BLaER1 (cell line): ENCODE results near the gene PTPN1.
"Not testable (repeated sequence)": the region's sequence is repeated elsewhere in the genome, so short reads cannot be mapped to it uniquely, and the experiment has no call there.

Experiments
- H3K27ac ChIP-seq: shearing (Covaris generic); formaldehyde crosslinking; 2 replicates; pipeline ENCODE4 v1.8.1; 2022
- H3K27me3 ChIP-seq: shearing (Covaris generic); formaldehyde crosslinking; 2 replicates; pipeline ENCODE4 v1.8.1; 2022
- H3K36me3 ChIP-seq: shearing (Covaris generic); formaldehyde crosslinking; 2 replicates; pipeline ENCODE4 v1.8.1; 2022
- H3K4me1 ChIP-seq: shearing (Covaris generic); formaldehyde crosslinking; 2 replicates; pipeline ENCODE4 v1.8.1; 2022
- H3K4me2 ChIP-seq: shearing (Covaris generic); formaldehyde crosslinking; 2 replicates; pipeline ENCODE4 v1.8.1; 2022
- H3K4me3 ChIP-seq: shearing (Covaris generic); formaldehyde crosslinking; 2 replicates; pipeline ENCODE4 v1.8.1; 2022
- H3K9ac ChIP-seq: shearing (Covaris generic); formaldehyde crosslinking; 2 replicates; pipeline ENCODE4 v1.8.1; 2022
- H3K9me3 ChIP-seq: shearing (Covaris generic); formaldehyde crosslinking; 2 replicates; pipeline ENCODE4 v1.8.1; 2022
- H4K20me1 ChIP-seq: shearing (Covaris generic); formaldehyde crosslinking; 2 replicates; pipeline ENCODE4 v1.8.1; 2022
- Cebpa-rat ChIP-seq: shearing (Covaris generic); IDR thresholded peaks from 2 replicates; pipeline ENCODE4 v1.8.1; 2022

Gene PTPN1

DNA sequence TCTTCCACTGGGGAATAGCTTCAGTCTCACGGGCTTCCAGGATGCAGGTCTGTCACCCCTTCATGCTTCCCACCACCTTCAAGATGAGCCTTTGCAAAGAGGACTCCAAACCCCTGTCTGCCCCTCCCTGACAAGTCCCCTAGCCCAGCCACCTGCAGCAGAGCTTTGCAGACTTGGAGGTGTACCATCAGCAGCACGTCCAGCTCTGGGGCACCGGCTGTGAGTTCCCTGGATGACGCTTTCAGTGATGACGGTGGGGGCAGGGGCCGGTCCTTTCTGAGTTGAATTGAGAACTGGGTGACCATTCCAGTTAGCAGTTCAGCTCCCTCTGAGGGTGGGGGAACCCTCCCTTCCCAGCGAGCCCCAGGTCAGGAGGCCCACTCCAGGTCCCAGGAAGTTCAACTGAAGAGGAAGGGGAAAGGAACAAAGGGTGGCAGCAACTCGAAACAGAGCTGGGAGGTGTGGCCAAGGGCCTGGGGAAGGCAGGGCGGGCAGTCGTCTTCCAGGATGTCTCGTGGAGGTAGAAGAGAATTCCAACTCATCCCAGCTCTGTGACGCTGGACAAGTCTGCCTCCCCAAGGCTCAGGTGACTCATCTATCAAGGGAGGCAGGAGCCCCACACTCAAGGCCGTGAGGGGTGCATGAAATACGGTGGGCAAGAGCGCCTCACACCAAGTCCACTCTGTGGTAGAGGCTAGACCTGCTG is 86.0 kb downstream of the PTPN1 start:
- Histone ChIP-seq H3K4me1 (peaks cover 40% of the 10 kb centered on the region), H3K36me3 (no peaks in the 10 kb centered on the region), H3K9me3 (no peaks in the 10 kb centered on the region), H3K27me3 (no peaks in the 10 kb centered on the region), H3K9ac (no peak overlapping the region), H3K4me2 (peak overlapping the region; percentile 3; the same call in 1 of the 2 replicates), H4K20me1 (no peaks in the 10 kb centered on the region), H3K4me3 (no peak overlapping the region), H3K27ac (no peak overlapping the region)
- TF ChIP-seq Cebpa-rat: no peak

DNA sequence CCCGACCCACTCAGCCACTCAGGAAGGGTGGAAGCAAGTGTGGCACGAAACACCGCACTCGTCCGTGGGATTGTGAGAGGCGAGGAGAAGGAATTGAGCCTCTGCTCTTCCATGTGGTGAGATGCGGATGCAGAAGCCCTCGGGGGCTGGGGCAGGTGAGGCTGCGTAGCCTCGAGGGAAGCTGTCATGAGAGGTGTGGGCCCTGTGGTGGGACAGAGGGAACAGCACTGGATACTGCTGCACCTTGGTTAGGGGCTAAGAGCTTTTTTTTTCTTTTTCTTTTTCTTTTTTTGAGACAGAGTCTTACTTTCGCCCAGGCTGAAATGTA is 86.5 kb downstream of the PTPN1 start:
- Histone ChIP-seq H3K27me3 (no peaks in the 10 kb centered on the region), H3K4me2 (peak overlapping the region; percentile 3; the same call in 1 of the 2 replicates), H3K9me3 (no peaks in the 10 kb centered on the region), H3K4me3 (no peak overlapping the region), H4K20me1 (no peaks in the 10 kb centered on the region), H3K4me1 (peaks cover 45% of the 10 kb centered on the region), H3K27ac (no peak overlapping the region), H3K36me3 (no peaks in the 10 kb centered on the region), H3K9ac (no peak overlapping the region)
- TF ChIP-seq Cebpa-rat: no peak

DNA sequence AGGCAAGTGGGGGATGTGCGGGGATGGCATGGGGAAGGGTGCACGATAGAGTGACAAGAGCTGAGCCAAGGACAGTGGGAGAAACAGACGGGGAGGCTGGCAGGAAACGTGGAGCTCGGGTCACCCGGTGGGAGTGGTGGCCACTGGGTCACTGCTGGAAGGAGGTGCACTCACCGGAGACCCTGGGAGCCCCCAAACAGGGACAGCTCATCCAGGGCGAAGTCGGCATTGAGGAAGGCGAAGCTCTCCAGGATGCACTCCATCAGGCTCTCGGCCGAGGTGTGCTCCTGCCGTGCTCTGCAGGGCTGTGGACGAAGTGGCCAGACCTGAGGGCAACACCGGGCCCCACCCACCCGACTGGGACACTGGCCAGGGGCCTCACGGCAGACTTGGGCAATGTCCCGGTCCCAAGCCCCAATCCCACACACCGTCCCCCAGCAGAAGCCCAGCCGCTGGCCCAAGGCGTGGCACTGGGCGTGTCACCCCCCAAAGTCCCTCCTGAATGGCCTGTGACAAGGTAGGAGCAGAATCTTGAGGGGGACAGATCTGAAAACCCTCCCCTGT is 87.3 kb downstream of the PTPN1 start:
- Histone ChIP-seq H3K4me3 (no peak overlapping the region), H3K36me3 (no peaks in the 10 kb centered on the region), H3K4me2 (no peak overlapping the region), H3K27ac (no peak overlapping the region), H4K20me1 (no peaks in the 10 kb centered on the region), H3K4me1 (peaks cover 53% of the 10 kb centered on the region), H3K9me3 (no peaks in the 10 kb centered on the region), H3K27me3 (no peaks in the 10 kb centered on the region), H3K9ac (no peak overlapping the region)
- no peak for TF ChIP-seq Cebpa-rat

DNA sequence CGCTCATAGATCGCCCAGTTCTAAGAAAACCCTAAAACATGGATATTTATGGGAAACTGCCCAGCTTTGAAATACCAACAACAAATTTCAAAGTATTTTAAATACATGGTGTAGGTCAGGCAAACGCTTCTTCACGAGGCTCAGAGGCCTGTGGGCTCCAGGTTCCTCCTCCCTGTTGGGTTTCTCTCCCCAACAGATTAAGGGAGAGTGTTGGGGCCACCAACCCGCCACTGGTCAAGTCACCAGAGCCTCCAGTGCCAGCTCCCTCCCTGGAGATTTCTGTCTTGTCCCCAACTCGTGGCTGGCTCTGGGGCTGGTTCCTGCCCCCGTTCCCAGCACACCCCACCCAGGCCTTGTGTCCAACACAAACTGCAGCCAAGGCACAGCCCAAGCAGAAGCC is 87.9 kb downstream of the PTPN1 start:
- Histone ChIP-seq H4K20me1 (no peaks in the 10 kb centered on the region), H3K9me3 (no peaks in the 10 kb centered on the region), H3K4me1 (peaks cover 59% of the 10 kb centered on the region), H3K4me2 (no peak overlapping the region), H3K36me3 (no peaks in the 10 kb centered on the region), H3K27me3 (no peaks in the 10 kb centered on the region), H3K4me3 (no peak overlapping the region), H3K9ac (no peak overlapping the region), H3K27ac (no peak overlapping the region)
- no peak for TF ChIP-seq Cebpa-rat

DNA sequence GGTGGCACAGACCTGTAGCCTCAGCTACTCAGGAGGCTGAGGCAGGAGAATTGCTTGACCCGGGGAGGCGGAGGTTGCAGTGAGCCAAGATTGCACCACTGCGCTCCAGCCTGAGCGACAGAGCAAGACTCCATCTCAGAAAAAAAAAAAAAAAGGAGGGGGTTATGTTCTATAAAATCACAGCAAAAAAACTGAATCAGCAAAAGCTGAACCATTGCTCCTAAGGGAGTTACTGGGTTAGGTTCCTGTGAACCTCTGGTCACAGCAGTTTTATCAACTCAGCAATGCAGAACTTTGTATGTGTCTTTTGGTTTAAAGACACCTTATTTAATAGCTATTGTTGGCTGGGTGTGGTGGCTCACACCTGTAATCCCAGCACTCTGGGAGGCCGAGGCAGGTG is 88.6 kb downstream of the PTPN1 start:
- not testable (repeated sequence) for H3K4me2 ChIP-seq, H3K4me3 ChIP-seq, H3K9me3 ChIP-seq

DNA sequence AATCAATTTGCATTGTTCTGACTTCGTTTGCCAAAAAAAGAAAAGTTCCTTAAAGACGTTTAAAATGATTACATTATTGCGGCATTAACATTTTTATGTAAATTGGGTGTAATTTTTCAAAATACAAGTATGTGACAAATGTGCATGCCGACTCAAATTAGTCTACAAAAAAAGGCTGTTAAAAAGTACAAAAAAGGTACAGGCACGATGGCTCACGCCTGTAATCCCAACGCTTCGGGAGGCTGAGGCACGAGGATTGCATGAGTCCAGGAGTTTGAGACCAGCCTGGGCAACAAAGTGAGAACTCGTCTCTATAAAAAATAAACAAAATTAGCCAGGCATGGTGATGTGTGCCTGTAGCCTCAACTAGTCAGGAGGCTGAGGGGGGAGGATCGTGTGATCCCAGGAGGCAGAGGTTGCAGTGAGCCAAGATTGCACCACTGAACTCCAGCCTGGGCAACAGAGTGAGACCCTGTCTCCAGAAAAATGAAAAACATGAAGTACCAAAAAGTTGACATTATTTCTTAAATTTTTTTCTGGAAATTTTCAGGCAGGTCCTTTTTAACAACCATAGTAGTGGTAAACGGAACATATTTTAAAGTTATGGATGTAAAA is 90.2 kb downstream of the PTPN1 start:
- Histone ChIP-seq H3K27ac (no peak overlapping the region), H4K20me1 (no peaks in the 10 kb centered on the region), H3K4me3 (no peak overlapping the region), H3K9ac (no peak overlapping the region), H3K4me1 (peaks cover 51% of the 10 kb centered on the region), H3K4me2 (no peak overlapping the region), H3K27me3 (no peaks in the 10 kb centered on the region), H3K9me3 (no peaks in the 10 kb centered on the region), H3K36me3 (no peaks in the 10 kb centered on the region)
- no peak for TF ChIP-seq Cebpa-rat

More for the DNA sequence above, 88.6 kb downstream of the PTPN1 start:
- H4K20me1 ChIP-seq, H3K36me3 ChIP-seq, H3K27me3 ChIP-seq, H3K27ac ChIP-seq, H3K9ac ChIP-seq: not testable (repeated sequence)
- H3K4me1 ChIP-seq: peaks cover 64% of the 10 kb centered on the region

DNA sequence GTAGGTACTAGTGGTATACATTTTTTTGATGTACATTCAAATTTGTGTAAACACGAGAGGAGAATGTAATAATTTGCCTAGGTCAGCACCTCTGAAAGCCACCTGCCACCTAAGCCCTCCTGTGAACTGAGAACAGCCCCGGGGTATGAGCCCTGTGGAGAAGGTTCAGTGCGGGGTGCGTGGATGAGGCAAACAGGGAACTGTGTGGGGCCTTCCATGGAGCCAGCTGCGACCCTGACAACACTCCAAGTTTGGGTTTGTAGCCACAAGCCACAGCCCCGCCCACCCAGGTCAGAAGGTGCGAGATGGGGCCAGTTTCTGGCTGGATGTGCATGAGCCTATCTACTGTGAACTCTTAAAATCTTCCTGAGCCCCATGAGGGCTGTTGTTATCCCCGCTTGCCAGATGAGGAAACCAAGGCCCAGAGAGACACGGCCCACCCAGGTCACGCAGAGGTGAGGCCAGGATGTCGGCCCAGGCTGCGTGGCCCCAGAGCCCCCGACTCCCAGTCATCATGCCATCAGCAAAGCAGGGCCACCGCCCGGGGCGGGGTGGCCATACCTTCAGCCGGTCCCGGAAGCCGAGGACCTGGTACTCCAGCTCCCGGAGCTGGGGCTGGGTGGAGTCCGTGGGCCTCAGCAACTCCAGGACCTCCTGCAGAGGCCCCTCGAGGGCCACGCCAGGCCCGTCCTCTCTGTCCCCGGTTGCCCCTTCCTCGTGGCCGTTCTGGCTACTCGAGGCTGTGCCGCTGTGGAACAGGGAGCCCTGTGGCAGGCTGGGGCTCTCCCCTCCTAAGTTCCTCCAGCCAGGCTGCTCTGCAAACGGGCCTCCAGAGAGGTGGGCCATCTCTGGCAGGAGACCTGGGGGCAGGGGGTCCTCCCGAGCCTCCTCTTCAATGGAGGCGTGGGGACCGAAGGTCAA is 91.6 kb downstream of the PTPN1 start:
- H3K27ac ChIP-seq: peak overlapping the region; percentile 41
- no peak for TF ChIP-seq Cebpa-rat
- 0 out of 2 replicates have a peak overlapping the region, but pooled peaks have one; percentile 38 for H3K9ac ChIP-seq
- no peaks in the 10 kb centered on the region for H3K9me3 ChIP-seq
- no peaks in the 10 kb centered on the region for H3K27me3 ChIP-seq
- H3K4me2 ChIP-seq: peak overlapping the region; percentile 58
- peaks cover 40% of the 10 kb centered on the region for H3K4me1 ChIP-seq
- no peaks in the 10 kb centered on the region for H3K36me3 ChIP-seq
- H3K4me3 ChIP-seq: no peak overlapping the region
- no peaks in the 10 kb centered on the region for H4K20me1 ChIP-seq

DNA sequence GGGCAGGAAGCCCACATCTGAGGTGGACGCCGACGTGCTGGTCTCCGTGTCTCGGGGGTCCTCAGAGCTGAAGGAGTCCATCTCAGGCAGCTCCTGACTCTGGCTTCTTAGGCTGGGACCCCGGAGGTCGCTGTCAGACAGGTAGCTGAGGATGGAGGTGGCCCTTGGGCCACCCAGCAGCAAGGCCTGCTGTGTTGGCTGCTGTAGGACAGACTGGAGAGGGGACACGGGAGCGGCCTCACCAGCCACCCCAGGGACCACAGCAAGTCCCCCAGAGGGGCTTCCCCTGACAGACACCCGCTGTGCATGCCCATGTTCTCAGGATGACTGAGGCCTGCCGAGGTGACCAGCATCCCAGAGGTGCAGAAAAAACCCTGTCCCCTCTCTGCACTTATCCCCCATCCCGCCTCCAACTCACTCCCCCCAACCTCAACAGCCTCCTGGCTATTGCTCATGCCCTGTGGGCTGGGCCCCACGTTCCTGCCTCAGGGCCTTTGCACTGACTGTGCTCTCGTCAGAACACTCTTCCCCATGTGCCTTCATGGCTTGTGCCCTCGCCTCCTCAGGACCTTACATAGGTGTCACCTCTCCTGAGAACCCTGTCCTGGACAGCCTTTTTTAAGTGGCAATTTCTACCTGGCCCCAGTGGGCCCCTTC is 92.4 kb downstream of the PTPN1 start:
- H3K4me3 ChIP-seq: no peak overlapping the region
- no peak for TF ChIP-seq Cebpa-rat

DNA sequence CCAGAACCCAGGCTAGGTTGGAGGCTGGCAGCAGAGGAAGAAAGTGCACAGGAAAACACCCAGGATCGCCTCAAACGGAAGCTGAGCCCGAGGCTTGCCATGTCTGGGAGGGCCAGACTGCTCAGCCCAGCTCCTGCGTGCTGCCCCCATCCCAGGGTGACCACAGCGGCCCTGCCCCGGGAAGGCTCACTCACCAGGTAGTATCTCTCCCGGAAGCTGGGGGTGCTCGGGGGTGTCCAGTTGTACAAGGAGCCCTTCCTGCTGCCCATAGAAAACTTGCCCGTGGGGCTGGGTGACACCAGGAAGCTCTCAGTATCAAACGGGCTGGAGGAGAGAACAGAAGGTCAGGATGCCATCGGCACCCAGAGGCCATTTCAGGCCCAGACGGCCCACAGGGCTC is 94.3 kb downstream of the PTPN1 start:
- Histone ChIP-seq H3K27me3 (no peaks in the 10 kb centered on the region), H3K4me2 (no peak overlapping the region), H3K9ac (no peak overlapping the region), H3K36me3 (no peaks in the 10 kb centered on the region), H3K4me3 (no peak overlapping the region), H3K4me1 (peaks cover 37% of the 10 kb centered on the region), H3K27ac (no peak overlapping the region), H4K20me1 (no peaks in the 10 kb centered on the region), H3K9me3 (no peaks in the 10 kb centered on the region)
- TF ChIP-seq Cebpa-rat: no peak

More for the DNA sequence above, 92.4 kb downstream of the PTPN1 start:
- Histone ChIP-seq H3K9me3 (no peaks in the 10 kb centered on the region), H3K27ac (peak overlapping the region; percentile 41; the same call in 1 of the 2 replicates), H3K36me3 (no peaks in the 10 kb centered on the region), H3K4me1 (peaks cover 40% of the 10 kb centered on the region), H4K20me1 (no peaks in the 10 kb centered on the region), H3K4me2 (peak overlapping the region; percentile 24; the same call in 1 of the 2 replicates), H3K27me3 (no peaks in the 10 kb centered on the region), H3K9ac (no peak overlapping the region)
